Superior temporal gyrus (tissue), 1 donor: Measurements from ENCODE around the gene NBEAL2.
A peak's percentile ranks its signal among the peaks of the same experiment; 100 is the strongest.
"Not testable (repeated sequence)": the region's sequence is repeated elsewhere in the genome, so short reads cannot be mapped to it uniquely, and the experiment has no call there.

Source experiments
- DNase-seq: peaks from one replicate; pipeline ENCODE4 v3.0.0-alpha.2; 2016; ENCODE audit errors: extremely low spot score

NBEAL2 gene

DNA sequence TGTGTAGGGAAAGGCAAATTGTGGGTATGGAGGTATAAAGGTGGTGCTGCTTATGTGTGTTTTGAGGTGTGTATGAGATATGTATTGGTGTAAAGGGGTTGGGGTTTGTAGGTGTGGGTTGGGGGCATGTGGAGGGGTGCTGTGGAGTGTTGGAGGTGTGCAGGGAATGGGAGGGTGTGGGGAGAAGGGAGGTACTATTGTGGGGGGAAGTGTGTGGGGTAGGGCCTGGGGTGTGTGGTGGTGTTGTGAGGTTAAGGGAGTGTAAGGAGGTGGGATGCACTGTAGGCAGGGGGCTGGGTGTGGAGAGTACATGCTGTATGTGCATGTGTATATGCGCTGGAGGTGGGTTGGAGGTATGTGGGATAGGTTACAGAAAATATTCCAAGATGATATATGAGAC is 18.6 kb upstream of the NBEAL2 start:
- no peak for DNase-seq

DNA sequence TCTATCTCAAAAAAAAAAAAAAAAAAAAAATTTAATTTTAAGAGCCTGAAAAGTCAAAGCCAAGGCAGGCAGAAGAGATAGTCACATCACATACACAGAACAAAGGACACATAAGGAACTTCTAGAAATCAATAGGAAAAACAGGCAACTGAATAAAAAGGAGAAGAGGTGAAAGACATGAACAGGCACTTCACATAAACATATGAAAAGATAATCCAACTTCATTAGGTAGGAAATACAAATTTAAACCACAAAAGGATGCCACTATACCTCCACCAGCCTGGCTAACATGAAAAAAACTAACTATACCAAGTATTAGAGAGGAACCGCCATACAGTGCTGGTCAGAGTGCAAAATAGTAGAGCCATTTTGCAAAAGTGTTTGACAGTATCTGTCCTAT is 17.0 kb upstream of the NBEAL2 start:
- DNase-seq, result no peak

DNA sequence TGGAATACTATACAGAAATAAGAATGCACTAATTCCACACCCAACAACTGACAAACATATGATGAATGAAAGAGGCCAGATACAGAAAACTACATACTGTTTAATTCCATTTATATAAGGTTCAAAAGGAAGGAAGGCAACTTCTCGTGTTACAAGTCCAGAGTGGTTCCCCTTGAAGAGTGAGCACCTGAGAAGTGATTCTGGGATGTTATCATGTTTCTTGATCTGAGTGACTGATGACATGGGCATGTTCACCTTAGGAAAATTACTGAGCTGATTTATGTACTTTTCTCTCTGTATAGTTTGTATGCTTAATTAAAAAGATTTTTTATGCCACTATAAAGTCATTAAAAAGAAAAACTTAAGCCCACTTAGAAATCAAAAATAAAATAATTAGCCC is 16.5 kb upstream of the NBEAL2 start:
- no peak for DNase-seq

DNA sequence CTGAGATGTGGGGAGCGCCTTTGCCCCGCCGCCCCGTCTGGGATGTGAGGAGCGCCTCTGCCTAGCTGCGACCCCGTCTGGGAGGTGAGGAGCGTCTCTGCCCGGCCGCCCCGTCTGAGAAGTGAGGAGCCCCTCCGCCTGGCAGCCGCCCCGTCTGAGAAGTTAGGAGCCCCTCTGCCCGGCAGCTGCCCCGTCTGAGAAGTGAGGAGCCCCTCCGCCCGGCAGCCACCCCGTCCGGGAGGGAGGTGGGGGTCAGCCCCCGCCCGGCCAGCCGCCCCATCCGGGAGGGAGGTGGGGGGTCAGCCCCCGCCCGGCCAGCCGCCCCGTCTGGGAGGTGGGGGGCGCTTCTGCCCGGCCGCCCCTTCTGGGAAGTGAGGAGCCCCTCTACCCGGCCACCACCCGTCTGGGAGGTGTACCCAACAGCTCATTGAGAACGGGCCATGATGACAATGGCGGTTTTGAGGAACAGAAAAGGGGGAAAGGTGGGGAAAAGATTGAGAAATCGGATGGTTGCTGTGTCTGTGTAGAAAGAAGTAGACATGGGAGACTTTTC is 15.4 kb upstream of the NBEAL2 start:
- DNase-seq, result not testable (repeated sequence)

DNA sequence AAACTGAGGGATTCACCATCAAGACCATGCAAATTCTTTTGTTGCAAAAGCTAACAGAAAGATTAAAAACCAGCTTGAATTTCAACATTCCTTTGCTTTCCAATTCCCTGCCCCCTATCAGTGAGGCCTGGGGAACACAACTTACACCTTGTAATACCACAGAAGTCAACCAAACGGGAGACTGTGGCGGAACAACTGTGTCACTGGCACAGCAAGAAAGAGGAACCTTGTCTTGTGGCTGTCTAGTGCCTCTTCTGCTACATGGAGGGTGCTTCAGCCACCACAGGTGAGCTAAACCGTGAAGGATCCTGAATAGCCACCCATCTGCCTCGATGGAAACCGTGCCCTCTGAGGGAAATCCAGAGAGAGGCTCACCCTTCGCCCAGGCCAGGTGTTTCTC is 14.3 kb upstream of the NBEAL2 start:
- DNase-seq, result no peak

DNA sequence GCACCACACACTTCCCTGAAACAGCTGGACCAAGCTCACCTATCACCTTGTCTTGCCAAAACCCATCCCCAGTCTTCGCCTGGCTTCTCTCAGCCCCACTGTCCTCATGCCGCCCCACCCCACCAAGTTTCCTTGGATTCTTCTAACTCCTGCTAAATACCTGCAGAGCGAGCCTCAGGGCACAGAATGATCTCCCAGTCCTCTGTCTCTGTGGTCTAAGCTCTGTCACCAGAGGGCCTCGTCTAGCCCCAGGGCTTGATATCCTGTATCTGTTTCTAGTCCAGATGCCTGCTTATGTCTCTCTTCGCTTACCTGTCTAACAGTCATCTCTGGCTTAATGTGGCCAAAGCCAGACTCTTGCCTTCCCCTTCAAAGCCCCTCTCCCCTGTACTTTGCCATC is 12.7 kb upstream of the NBEAL2 start:
- no peak for DNase-seq

DNA sequence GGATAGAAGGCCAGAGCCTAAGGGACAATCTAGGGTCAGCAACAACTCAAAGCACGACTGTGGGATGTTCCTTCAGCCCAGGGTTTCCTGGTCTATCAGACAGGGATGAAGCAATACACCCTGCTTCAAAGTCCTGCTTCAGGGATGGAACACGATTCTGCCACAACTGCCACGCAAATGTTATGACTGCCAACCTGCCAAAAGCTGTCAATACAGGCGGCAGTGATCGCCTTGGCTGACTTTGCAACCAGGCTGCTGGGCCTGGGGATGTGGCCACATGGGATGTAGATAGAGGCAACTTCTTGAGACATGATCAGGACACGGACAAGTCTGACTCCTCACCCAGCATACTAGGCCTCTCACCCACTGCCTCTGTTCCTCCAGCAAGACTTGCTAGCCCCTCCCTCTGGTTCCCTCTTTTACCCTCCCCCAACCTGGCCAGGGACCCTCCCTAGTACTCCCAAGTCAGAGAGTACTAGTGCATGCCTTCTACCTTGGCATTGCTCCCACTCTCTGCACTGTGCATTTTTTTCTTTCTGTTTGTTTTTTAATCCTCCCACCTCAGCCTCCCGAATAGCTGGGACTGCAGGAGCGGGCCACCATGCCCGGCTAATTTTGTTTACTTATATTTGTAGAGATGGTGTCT is 10.6 kb upstream of the NBEAL2 start:
- no peak for DNase-seq

DNA sequence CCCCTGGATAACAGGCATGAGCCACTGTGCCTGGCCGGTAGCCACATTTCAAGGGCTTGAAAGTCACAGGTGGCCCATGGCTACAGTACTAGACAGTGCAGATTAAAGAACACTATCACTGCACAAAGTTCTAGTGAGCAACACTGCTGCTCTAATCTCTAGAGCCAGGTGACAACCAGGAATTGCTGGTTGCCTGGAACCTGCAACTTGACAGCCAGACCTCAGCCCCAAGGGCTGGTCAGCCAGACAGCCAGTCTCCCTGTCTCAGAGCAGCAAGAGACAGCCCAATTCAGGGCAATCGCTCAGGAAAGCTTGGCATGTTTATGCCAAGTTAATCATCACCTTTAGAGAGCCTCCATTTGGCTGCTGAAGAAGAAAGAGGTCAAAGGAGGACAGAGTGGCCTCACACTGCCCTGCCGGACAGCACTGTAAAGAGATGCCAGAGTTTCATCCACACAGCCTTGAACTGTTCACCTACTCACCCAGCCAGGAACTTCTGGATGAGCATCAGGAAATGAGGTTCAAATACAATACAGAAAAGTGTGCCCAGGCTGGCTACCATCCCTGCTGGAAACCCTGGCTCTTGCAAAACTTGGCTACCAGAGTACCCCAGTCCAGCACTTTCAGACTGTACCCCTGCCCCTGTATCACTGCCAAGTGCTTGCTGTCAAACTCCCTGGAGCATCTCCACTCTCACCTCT is 8.9 kb upstream of the NBEAL2 start:
- no peak for DNase-seq

DNA sequence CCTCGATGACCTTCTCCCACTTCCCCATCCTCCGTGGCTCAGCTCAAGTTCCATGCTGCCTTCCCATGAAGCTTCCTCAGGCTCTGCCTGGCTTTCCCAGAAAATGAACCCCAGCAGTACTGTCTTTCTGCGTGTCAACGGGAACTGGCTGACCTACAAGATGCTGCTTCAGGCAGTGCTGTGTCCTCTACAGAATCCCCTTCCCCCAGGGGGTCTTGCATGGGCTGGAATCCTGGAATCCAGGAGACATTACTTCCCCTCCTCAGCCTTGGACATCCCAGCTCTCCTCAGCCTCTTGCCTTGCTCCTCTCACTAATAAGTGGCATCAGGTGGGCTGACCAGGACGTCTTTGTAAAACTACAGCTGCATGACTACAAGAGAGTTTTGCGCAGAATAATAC is 8.3 kb upstream of the NBEAL2 start:
- DNase-seq, result no peak

DNA sequence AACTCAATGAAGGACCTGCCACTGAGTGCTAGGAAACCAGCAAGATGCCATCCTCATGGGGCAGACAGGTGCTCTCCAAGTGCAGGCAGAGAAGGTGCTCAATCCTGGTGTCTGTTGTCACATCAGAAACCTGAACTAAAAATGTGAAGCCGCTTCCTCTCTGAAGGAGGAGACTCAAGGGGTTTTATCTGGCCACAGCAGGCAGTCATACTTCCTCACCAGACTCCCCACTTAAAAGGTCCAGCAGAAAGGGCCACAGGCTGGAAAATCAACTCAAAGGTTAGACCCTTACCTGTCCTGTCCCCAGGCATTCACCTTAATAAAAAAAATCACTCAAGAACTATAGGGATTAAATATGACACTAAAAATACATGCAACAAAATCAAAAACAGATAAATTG is 7.7 kb upstream of the NBEAL2 start:
- no peak for DNase-seq

DNA sequence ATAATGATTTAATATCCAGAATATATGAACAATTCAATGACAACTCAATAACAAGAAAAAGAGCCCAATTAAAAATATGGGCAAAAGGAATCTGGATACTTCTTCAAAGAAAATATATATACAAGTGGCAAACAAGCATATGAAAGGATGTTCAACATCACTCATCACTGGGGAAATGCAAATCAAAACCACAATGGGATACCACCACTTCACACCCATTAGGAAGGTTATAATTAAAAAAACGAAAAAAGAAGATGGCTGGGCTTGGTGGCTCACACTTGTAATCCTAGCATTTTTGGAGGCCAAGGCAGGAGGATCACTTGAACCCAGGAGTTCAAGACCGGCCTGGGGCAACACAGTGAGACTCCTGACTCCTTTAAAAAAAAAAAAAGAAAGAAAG is 7.1 kb upstream of the NBEAL2 start:
- no peak for DNase-seq

DNA sequence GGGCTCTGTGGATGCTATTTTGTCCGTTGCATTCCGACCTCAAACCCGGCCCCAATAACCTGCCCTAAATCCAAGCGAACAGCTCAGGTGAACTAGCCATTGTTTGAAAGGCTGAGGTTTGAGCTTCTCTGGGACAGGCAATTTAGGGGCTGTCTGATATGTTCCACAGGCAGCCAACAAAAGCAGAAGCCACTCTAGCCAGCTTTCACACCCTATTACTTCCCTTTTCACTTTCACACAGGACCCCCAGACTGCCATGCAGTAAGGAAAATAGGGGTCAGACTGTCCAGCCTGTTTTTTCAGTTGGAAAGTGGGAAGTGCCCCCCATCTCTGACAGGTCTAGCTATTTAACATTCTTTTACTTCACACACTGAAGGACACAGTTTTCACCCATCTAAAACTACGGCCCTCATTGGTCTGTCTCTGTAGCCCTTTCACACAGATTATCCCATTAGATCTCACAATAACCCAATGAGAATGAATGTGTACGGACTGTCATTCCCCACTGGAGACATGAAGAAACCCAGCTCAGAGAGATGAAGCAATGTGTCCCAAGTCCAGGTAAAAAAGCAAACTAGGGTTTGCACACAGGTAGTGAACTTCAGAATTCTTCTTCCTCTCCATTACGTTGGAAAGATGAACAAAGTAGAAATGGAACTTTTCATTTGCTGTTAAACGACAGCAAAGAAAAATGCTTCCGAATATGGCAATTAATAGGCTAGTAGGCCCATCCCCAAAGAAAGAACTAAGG is 4.9 kb upstream of the NBEAL2 start:
- no peak for DNase-seq

DNA sequence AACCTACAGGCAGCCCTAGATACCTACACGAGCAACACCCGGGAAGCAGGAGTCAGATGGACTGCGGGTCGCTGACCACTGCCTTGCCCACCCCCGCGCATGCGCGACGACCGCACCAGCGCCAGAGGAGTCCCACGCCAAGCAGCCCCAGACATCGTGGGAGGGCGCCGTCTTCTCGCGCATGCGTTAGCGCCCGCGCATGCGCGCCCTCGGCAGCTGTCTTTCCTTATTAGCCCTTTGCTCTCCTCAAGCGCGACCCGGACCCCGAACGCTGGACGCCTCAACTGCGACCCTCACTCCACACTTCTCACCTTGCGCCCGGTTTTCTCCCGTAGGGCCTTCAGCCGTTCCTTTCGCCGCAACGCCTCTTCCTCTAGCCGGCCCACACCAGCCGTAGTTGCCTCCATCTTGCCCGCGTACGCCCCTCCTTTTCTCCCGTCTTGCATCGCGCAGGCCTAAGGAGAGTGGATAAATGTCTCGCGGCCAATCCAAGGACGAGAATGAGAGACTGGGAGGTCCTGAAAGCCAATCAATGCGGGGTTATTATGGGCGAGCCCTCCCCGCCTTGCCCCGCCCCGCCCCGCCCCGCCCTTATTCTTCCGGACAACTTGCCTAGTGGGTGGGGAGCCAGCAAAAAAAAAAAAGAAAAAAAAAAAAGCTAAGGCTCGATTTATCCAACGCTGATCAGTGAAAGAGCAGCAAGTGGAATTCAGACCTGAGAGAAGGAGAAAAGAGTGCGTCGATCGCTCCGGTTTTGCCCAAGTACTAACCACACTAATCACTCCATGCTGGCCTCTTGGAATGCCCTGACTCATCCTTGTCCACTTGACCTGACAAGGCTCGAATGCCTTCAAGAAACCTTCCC is 2.9 kb upstream of the NBEAL2 start, which contains the start of gene CCDC12:
CCDC12 (minus strand) TSS at position 420 of the 865 bp plus-strand sequence; CDS start at position 407, 13 bp downstream.
- peak; percentile 99 for DNase-seq

DNA sequence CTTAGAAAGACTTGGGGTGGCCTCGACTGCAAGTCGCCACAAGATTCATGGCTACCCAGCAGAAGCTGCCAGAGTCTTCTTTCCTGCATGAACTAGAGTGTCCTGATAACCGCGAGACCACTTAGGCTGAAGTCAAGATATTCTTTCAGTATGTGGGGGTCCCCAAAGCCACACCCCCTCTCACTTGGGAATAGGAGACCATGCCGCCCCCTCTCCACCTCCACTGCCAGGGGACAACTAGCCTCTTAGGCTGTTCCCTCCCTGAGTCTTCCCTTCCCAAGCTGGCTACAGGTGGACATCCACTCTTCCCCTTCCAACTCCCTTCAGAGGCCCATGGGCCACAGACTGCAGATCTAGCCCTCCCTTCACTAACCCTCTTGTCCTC is 1.7 kb upstream of the NBEAL2 start:
- no peak for DNase-seq

DNA sequence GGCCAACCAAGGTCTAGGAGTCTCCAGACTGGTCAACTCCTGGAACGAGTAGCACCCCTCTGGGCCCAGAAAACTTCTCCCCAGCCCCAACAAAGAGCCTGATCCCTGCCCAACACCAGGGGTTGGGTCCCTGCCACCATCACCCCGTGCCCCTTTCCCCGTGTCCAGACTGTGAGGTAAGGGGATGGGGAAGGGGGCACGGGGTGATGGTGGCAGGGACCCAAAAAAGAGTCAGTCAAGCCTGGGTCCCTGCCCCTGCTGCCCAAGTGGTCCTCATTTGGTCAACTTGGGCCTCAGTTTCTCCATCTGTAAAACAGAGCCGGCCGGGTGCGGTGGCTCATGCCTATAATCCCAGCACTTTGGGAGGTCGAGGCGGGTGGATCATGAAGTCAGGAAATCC is 1.1 kb upstream of the NBEAL2 start:
- no peak for DNase-seq

DNA sequence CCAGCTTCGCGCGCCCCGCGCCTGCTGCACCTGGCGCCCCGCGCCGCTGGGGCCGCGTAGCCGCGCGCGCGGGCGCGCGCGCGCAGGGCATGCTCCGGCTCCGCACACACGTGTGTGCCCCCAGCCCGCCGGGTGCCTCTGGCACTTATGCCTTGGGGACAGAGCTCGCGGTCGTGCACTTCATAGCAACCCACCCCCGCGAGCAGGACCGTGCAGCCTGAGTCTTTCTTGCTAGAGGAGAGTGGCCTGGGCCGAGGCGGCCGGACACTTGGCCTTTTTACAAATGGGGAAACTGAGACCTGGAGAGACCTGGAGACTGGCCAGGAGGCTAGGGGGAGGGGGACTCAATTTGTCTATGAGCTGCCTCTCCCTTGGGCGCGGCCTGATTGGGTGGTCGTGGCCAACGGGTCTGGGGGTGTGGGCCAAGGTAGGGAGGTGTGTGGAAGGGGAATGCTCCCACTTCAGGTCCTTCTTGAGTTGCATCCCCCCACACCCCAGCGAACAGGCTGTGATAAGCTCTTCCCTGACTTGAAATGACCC is 562 bp downstream of the NBEAL2 start:
- no peak for DNase-seq

DNA sequence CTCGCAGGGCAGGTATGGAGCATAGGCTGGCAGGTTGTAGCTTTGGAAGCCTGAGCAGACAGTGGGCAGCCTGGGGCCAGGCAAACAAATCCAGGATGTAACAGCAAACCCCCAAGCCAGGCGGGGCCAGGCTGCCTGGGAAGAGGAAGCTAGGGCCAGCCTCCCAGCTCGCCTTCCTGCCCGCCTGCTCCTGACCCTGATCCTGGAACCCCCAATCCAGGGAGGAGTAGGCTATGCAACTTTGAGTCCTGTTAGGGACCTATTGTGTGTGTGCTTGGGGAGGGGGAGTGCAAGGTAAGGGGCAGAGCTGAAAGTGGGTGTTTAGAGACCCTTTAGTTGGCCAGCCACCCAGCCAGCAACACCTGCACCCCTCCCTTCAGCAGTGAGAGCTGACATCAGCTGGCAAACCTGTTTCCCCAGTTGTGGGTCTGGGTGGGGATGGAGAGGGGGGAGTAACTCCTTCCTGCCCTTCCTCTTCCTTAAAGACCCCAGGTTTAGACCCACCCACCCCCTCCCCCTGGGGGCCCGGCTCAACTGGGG is 2.5 kb downstream of the NBEAL2 start:
- no peak for DNase-seq

DNA sequence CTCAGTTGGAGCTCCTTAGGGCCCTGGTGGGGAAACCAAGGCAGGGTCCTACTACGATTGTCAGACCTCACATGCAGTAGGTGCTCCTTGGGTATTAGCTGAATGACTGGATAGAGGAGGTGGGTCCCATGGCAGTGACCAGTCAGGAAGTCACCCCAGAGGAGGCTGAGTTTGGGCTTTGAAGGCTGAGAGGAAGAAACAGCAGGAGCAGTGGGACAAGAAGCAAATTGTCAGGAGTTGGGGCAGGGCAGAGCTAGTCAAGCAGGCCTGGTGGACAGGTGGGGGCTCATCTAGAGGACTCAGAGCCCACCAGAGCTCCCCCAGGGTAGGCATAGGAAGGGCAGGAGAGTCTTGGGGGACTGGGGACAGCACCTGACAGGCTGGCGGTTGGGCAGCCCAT is 3.1 kb downstream of the NBEAL2 start:
- DNase-seq, result no peak

DNA sequence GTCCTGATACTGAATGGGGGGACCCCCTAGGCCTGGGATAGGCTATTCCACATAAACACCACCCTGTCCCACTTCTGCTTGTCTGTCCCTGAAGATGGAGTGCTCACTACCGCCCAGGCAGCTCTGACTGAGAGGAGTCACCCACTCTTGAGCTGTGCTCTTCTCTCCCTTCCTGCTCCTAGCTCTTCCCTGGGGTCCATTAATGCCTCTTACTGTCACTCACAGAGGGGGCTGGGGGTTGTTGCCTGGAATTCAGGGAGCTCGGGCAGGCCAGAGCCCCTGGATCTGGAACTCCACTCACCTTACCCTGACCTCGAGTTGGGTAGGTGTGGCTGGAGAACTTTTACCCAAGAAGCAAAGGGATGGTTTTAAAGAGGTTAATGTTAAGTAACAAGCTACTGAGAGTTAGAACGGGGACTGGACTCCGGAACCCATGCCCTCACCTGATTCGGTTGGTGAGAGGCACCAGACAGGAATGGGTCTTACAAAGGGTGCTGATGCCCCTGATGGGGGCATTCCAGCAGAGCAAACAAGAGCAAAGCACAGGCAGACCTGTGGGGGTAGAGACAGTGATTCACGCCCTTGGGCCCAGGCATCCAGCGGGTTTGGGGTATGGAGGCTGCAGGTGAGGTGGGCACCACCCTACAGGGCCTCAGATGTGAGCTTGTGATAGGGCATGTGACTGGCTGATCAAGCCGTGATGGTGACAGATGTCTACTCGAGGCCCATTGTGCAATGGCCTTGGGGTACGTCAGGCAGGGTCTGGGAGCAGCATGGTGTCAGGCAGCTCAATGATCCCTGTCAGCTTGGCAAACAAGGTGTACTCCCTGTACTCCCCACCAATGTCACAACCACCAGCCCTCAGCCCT is 5.4 kb downstream of the NBEAL2 start:
- DNase-seq, result no peak

DNA sequence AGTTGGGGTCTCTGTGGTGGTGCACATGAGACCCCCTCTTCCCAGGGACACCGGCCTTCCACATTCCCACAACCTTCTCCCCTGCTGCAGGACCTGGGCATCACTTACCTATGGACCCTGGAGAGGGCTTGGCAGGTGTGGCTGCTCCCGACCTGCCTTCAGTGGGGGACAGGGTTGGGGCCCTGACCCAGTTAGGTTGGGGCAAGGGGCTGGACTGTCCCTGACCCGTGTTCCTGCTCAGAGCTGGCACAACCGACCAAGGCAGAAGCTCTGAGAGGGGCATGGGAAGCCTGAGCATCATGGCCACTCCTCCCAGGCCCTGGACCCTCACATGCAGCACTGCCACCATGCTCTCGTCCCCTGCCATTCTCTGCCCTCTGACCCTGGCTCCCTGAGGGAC is 6.1 kb downstream of the NBEAL2 start:
- no peak for DNase-seq
